IPS-18c (cell line): ENCODE data around the gene FAM163A.
A peak's percentile ranks its signal among the peaks of the same experiment; 100 is the strongest.
"Not testable (repeated sequence)": the region's sequence is repeated elsewhere in the genome, so short reads cannot be mapped to it uniquely, and the experiment has no call there.

Experiments used
- H3K4me3 ChIP-seq: 2 replicates; pipeline ENCODE4 v1.7.0; 2013; ENCODE audit warnings: low read depth, mild to moderate bottlenecking, low read length, moderate library complexity; ENCODE audit not compliant: insufficient read depth
- H3K9me3 ChIP-seq: one replicate; pipeline ENCODE4 v1.6.1; 2013; ENCODE audit warnings: mild to moderate bottlenecking, low read length, moderate library complexity; ENCODE audit not compliant: control insufficient read depth, insufficient read depth

The FAM163A gene

DNA sequence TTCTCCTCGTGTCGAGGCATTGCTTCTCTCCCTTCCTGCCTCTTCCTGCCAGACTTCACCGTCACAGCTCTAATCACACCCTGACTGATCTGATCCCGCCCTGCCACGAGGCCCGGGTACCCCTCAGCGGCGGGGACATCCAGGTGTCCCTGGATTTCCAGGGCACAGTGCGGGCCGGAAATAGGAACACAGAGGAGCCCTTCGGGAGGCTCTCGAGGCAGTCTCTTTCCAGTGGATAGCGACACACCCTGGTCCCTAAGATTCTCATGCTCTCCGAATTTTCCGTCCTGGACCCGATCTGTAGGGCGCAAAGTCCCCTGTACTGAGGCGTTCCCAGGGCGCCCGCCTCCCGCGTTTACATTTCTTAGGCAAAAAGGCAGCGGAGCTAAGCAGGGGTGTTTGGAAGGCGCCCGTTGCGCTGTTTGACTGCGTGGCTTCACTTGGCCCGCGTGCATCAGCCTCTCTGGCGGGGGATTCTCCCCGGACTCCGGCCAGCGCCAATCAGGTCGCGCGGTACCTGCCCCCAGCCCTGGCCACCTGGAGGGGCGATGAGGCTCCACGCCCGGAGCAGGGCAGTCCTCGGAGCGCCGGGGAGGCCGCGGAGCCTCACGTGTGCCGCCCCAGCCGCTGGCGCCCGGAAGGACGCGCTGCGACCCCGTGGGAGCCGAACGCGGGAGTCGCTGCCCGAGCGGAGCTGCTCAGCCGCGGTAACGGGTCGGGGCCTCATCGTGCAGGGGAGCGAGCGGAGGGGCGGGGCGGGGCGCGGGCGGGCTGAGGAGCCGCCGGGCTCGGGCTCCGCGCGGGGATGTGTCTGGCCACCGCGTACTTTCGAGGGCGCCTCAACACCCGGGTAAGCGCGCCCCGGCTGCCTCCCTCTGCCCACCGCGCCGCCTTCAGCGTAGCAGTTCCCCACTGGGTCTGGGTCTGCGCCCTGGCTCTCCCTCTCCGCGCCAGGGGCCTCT lies at the start of gene FAM163A:
TSS of gene FAM163A (plus strand) at position 575 of the 962 bp plus-strand sequence. CDS start 69,807 bp downstream, outside the sequence.
- peaks cover 2% of the 10 kb centered on the region for H3K9me3 ChIP-seq
- H3K4me3 ChIP-seq = peak within 1 kb of the TSS; percentile 62

DNA sequence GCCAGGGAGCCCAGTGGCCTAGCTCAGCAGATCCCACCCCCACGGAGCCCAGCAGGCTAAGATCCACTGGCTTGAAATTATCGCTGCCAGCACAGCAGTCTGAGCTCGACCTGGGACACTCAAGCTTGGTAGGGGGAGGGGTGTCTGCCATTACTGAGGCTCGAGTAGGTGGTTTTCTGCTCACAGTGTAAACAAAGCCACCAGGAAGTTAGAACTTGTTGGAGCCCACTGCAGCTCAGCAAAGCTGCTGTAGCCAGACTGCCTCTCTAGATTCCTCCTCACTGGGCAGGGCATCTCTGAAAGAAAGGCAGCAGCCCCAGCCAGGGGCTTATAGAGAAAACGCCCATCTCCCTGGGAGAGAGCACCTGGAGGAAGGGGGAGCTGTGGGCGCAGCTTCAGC lies 48.6 kb upstream of the FAM163A start:
- not testable (repeated sequence) for H3K4me3 ChIP-seq, H3K9me3 ChIP-seq

DNA sequence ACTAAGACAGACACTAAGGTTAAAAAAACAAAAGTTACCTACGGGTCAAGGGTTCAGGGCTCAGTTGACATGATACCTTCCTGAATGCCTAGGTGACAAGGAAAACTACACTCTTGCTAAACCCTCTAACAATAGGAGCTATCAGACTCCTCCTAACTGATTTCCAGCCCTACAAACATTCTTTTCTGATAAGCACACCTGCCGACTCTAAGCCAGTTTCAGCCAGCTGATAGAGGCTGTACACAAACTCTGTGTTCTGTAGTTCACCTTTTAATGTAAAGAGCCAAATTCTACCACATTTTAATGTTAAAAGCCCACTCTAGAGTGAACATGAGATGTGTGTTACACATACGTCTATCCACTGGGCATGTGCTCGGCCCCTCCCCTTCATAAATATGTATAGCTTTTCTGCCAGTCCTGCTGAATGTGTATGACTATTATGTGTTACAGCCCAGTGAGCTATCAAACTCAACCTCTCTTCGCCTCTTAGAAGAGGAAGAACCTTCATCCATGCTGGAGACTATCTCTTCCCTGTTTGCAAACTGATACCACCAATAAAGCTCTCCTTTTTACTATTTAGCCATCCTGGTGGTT lies 40.0 kb upstream of the FAM163A start:
- H3K4me3 ChIP-seq = no peak overlapping the region
- no peaks in the 10 kb centered on the region for H3K9me3 ChIP-seq

DNA sequence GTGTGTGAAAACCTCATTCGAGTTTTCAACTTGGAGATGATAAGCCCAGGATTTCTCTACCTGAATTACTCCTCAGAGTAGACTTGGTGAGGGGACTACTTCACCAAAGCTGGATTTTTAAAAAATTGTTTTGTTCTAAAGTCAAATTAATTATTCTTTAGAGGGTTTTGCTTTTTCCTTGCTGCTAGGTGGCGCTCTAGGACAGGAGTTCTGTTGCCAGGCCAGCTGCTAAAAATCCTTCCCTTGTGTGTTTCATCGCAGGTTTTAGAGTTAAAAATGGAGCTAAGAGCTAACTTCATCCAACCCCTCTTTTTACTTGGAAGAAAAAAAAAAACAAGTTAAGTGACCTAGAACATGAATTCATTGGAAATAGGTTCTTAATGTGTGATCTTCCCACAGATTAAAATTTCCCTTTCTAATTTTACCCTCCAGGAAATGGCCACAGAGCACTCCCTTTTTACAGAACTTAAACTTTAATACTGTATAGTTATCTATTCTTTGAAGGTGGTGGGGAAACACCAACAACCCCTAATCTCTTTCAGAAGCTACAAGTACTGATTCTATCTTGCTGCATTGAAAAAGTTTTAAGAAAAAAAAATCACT lies 36.7 kb upstream of the FAM163A start:
- no peak overlapping the region for H3K4me3 ChIP-seq
- H3K9me3 ChIP-seq = no peaks in the 10 kb centered on the region

DNA sequence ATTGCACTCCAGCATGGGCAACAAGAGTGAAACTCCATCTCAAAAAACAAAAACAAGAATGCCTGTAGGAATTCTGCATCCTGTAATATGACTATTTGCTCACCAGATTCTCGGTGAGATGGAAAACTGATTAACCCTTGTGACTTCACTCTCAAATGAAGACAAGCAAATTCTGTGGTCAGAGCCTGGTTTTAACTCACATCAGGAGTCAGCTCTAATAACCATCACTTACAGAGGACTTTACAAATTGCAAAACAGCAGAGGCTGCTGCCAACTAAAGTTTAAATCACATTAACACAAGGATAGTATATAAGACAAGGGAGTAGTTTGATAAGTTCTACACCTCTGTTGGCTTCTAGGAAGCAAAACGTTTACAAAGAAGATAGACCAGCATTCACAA lies 35.7 kb upstream of the FAM163A start:
- Histone ChIP-seq H3K4me3 (no peak overlapping the region), H3K9me3 (no peaks in the 10 kb centered on the region)

DNA sequence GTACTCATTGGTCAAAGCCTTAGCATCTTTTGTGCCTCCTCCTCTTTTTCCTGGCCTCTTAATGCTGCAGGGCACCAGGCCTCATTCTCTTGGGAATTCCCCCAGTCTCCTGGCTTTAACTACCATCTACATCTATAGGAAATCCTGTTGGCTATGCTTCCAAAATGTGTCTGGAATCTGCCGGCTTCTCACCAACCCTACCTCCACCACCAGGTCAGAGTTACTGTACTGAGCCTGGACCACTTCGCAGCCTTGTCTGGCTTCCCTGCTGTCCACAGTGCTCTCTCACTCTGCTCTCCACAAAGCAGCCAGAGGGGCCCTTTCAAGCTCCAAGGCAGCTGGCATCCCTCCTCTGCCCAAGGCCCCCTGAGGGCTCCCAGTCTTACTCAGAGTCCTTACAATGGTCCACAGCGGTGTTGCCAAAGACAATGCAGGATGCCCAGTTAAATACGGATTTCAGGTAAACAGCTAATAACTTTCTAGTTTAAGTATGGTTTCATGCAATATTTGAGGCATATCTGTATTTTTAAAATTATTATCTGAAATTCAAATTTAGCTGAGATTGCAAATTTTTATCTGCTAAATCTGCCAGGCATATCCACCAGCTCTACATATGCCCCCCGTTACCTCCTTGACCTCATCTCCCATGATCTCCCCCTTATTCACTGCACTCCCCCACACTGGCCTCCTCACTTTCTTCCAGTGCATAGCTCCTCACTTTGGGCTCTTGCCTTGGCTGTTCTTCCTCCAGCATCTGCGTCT lies 34.5 kb upstream of the FAM163A start:
- H3K4me3 ChIP-seq = no peak overlapping the region
- H3K9me3 ChIP-seq = no peaks in the 10 kb centered on the region

DNA sequence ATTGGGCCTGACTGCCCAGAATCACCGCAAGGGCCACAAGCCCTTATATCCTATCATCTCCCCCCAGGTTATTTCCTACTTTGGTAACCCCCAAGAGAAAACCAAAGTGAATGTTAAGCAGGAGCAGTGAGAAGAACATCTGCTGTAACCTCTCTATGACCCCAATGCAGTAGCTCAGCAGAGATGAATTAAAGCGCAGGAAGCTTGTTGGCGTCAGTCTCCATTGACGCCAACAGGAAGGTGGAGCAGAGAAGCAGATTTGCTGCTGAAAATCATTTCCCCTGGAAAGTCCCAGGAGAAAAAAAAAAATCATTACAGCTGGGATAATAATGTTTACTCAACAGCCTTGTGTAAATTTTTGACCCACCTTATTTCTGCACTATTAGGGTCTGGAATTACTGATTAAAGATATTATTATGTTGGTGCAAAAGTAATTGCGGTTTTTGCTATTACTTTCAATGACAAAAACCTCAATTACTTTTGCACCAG lies 33.2 kb upstream of the FAM163A start:
- Histone ChIP-seq H3K9me3 (no peaks in the 10 kb centered on the region), H3K4me3 (no peak overlapping the region)

DNA sequence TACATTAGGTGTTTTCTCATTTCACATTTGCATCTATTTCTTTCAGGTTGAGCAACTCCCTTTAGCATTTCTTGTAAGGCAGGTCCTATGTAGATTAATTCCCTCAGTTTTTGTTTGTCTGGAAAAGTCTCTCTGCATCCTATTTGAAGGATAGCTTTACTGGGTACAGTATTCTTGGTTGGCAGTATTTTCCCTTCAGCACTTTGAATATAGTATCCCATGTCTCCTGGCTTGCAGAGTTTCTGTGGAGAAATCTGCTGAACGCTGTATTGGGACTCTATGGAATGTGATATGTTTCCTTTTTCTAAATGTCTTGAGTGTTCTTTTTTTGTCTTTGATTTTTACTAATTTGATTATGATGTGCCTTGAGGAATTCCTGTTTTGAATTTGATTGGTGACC lies 28.9 kb upstream of the FAM163A start:
- Histone ChIP-seq H3K4me3 (no peak overlapping the region), H3K9me3 (no peaks in the 10 kb centered on the region)

DNA sequence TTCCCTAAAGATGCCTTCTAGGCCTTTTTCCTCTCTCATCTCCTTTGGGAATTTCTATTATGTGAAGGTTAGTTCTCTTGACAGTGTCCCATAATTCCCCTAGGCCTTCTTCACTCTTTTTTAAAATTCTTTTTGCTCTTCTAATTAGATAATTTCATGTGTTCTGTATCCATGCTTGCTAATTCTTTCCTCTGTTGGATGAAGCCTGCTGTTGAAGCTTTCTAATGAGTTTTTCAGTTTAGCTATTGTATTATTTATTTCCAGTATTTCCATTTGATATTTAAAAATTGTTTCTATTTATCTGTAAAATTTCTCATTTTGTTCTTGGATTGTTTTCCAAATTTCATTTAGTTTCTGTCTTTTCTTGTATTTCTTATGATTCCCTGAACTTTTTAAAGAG lies 28.5 kb upstream of the FAM163A start:
- Histone ChIP-seq H3K9me3 (no peaks in the 10 kb centered on the region), H3K4me3 (no peak overlapping the region)

DNA sequence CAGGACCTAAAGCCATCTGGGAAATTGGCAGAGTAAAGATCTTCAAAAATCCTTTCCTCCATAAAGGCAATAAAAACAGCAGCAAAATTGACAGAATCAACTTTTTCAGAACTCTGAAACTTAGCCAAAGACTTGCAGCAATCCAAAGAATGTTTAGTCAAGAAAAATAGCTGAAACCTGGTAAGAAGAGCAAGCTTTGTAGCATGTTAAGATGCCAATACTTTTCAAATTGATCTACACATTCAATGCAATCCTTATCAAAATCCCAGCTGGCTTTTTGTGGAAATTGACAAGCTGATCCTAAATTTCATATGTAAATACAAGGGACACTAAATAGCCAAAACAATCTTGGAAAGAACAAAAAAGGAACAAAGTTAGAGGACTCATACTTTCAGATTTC lies 23.8 kb upstream of the FAM163A start:
- H3K9me3 ChIP-seq = peaks cover 2% of the 10 kb centered on the region

DNA sequence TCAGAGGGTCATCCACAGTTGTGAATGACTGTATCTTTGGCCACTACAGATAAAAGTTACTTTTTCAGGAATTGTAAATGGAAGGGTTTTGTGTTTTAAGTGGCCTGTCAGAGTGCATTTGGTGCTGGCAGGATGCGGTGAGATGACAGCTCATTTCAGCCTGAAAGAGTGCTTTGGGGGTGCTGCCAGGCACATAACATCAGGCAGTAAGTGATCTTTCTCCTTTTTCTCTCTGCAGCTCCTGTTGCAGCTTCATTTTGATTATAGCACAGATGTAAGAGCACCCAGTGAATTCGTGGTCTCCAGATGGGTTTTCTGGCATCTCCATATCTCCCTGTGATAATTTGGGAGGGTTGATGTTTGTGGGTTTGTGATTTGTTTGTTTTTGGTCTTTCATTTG lies 14.8 kb upstream of the FAM163A start:
- no peak overlapping the region for H3K4me3 ChIP-seq
- no peaks in the 10 kb centered on the region for H3K9me3 ChIP-seq

More for the DNA sequence above, 23.8 kb upstream of the FAM163A start:
- no peak overlapping the region for H3K4me3 ChIP-seq

DNA sequence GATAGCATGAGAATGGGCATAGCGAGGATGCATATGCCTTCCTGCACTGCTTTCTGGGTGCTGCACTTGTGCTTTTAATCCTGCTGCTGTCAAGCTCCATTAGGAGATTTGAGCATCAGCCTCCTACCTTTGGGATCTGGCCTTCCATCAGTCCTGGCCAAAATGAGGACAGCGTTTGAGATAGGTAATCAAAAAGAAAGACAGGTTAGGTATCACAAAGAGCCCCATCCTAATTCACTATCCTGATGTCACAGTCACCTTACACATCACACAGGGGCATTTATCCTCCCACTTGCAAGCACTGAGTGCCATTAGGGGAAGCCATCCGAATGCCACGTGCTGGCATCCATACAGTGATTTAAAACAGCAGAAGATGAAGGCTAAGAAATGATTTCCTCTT lies 13.2 kb upstream of the FAM163A start:
- no peaks in the 10 kb centered on the region for H3K9me3 ChIP-seq
- no peak overlapping the region for H3K4me3 ChIP-seq

DNA sequence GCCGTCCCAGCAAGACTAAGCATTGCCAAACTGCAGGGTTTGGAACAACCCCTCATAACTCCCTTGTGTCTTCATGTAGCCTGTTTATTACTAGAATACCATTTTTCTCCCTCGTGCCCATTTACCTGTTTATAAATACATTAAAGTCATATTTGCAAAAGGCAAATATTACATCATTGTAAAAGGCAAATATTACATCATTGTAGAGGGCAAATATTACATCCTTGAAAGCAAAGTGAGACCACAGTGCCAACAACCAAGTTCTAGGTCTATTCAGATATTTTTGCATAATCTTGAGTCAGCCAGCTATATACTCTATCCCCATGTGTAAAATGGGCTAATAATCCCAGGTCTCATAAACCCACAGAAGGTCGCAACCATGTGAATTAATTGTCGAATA lies 11.4 kb upstream of the FAM163A start:
- H3K4me3 ChIP-seq = no peak overlapping the region
- H3K9me3 ChIP-seq = no peaks in the 10 kb centered on the region

DNA sequence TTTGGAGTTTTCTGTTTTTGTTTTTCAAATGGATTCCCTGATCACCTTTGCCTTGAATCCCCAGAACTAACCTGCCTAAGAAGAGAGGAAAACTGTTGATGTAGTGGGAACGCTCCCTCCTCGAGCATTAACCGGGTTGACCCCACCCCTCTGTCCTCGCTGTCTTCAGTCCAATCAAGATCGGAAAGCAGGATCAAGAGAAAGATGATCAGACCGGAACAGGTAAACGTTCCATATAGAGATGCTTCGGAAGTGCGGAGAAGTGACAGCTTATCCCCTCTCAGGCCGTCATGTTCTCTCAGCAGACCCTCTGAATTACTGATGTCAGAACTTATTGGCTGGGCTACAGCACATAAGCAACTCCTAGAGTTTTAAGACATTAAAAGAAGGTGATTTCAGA lies 800 bp upstream of the FAM163A start:
- peaks cover 2% of the 10 kb centered on the region for H3K9me3 ChIP-seq
- H3K4me3 ChIP-seq = 0 out of 2 replicates have a peak overlapping the region, but pooled peaks have one; percentile 62

DNA sequence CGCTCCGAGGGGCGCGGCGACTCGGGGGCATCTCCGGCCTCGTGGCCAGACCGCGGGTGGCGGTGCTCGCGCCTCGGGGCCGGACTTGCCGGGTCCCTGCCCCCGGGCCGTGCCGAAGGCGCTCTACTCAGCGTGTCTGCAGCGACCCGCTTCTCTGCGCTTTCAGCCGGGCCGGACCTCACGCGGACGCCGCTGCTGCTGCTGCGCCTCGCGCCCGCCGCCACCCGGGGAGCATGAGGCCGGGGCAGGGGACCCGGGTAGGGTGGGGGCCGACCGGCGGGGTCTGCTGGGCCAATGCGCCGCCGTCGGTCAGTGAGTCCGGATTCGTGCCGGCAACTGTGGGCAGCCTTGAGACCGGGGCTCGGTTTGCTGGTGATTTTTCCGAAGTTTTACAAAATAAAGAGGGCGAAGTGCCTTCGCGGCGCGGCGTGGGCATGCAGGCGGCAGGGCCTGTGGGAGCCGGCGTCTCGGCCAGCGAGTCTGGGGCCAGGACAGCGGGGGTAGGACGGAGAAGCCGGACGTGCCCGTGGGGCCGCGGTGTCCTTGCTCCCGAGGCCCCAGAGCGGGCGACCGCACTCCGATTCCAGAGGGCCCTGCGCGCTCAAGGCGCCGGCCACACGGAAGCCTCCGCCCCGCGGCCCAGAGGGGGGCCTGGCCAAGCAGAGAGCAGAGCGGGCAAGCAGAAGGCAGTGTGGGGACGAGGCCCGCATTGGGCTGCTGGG lies 749 bp downstream of the FAM163A start:
- peak overlapping the region; percentile 62 for H3K4me3 ChIP-seq
- H3K9me3 ChIP-seq = peaks cover 2% of the 10 kb centered on the region

DNA sequence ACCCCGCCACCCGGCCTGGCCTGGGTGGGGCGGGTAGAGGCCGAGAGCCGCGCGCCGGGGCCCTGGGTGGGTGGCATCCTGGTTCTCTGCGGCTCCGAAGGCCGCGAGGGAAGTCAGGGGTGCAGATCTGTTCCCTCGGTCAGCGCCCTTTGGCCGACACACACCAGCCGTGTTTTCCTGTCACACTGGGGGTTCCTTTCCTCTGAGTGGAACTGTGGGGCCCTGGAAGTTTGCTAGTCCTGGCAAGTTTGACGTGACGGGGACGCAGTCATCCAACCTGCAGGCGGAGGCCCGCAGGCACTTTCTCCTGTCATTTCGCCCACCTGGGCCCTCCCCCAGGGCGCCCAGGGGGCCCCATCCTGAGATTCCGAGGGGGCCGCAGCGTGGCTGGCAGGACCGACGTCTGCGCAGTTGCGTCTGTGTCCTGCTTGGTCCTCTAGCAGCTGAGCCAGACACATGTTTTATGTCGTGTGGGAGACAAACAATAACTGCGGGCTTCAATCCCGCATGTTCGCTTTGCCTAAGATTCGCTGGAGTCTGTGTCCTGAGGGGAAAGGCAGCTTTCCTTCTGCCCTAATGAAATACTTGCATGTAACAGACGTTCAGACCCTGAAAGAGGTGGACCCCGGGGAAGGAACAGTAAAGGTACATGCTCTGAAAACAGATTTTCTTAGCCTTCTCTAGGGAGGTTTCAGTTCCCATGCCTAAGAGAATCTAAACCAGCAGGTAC lies 1.5 kb downstream of the FAM163A start:
- Histone ChIP-seq H3K4me3 (peak overlapping the region; percentile 62; the same call in 1 of the 2 replicates), H3K9me3 (peaks cover 2% of the 10 kb centered on the region)
